ENCODE data around the gene RIN3. TPM values are rescaled to one million over a fixed set of nuclear protein-coding genes. Genes with fewer than 3 reads are reported as not detected.
A peak's percentile ranks its signal among the peaks of the same experiment; 100 is the strongest.

The RIN3 gene
- total and polyA plus RNA-seq, 8 donors: 13.8 to 54.8 (median 18.0) TPM

- ATAC-seq: no peak
- TF ChIP-seq CTCF (IDR thresholded peaks at IDR 0.05): no peak
- intact Hi-C loops (cut with DNase I): no loop called here
- Histone ChIP-seq H3K27ac (no peak overlapping the region), H3K36me3 (peaks cover 0 to 20% of the 10 kb centered on the region in 2 donors), H3K27me3 (no peaks in the 10 kb centered on the region), H3K4me1 (peaks cover 0 to 19% of the 10 kb centered on the region in 2 donors), H3K4me3 (no peak overlapping the region), H3K9me3 (peaks cover 0 to 28% of the 10 kb centered on the region in 2 donors)
- DNase-seq: no peak
Measured at GRCh38 chr14:92627707-92628215, 114.2 kb downstream of the RIN3 start.

GRCh38 chr14:92628636-92629035 lies 115.1 kb downstream of the RIN3 start:
- intact Hi-C loops (cut with DNase I): no loop called here
- Histone ChIP-seq H3K27me3 (no peaks in the 10 kb centered on the region), H3K4me1 (peaks cover 0 to 28% of the 10 kb centered on the region in 2 donors), H3K9me3 (peaks cover 0 to 22% of the 10 kb centered on the region in 2 donors), H3K27ac (no peak overlapping the region), H3K4me3 (no peak overlapping the region), H3K36me3 (peaks cover 0 to 20% of the 10 kb centered on the region in 2 donors)
- ATAC-seq (no peak), DNase-seq (no peak)
- no peak for TF ChIP-seq CTCF (IDR thresholded peaks at IDR 0.05)

DNA sequence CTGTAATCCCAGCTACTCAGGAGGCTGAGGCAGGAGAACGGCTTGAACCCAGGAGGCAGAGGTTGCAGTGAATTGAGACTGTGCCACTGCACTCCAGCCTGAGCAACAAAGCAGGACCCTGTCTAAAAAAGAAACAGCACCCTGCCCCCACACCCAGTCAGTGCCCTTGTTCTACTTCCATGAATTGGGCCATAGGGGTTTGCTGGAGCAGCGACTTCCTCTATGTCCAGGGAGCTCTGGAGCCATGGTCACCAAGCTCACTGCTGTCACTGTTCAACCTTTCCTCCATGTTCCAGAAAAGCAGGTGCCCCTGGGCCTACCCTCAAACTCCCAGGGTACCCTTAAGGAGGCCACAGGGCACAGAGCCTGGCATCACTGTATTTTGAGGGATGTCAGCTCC lies 116.8 kb downstream of the RIN3 start:
- H3K9me3 ChIP-seq: peaks cover 0 to 20% of the 10 kb centered on the region in 2 donors
- TF ChIP-seq CTCF (IDR thresholded peaks at IDR 0.05): no peak
- no peak overlapping the region for H3K27ac ChIP-seq
- H3K36me3 ChIP-seq: peaks cover 0 to 20% of the 10 kb centered on the region in 2 donors
- ATAC-seq (peak; percentile 27), DNase-seq (no peak)
- no peaks in the 10 kb centered on the region for H3K27me3 ChIP-seq
- H3K4me3 ChIP-seq: no peak overlapping the region
- intact Hi-C loops (cut with DNase I): no loop called here
- H3K4me1 ChIP-seq: peaks cover 0 to 42% of the 10 kb centered on the region in 2 donors

GRCh38 chr14:92631098-92631497 lies 117.5 kb downstream of the RIN3 start:
- DNase-seq (no peak), ATAC-seq (no peak)
- no peaks in the 10 kb centered on the region for H3K27me3 ChIP-seq
- TF ChIP-seq CTCF (IDR thresholded peaks at IDR 0.05): no peak
- peaks cover 0 to 20% of the 10 kb centered on the region in 2 donors for H3K9me3 ChIP-seq
- H3K36me3 ChIP-seq: peaks cover 0 to 20% of the 10 kb centered on the region in 2 donors
- peaks cover 0 to 42% of the 10 kb centered on the region in 2 donors for H3K4me1 ChIP-seq
- intact Hi-C loops (cut with DNase I): no loop called here
- no peak overlapping the region for H3K27ac ChIP-seq
- no peak overlapping the region for H3K4me3 ChIP-seq

GRCh38 chr14:92632546-92633273 lies 119.1 kb downstream of the RIN3 start:
- Histone ChIP-seq H3K36me3 (peaks cover 0 to 5% of the 10 kb centered on the region in 2 donors), H3K4me3 (no peak overlapping the region), H3K4me1 (peaks cover 0 to 42% of the 10 kb centered on the region in 2 donors), H3K27me3 (no peaks in the 10 kb centered on the region), H3K9me3 (peaks cover 0 to 6% of the 10 kb centered on the region in 2 donors), H3K27ac (peak overlapping the region in 1 of 2 donors; percentile 82)
- TF ChIP-seq CTCF (IDR thresholded peaks at IDR 0.05): no peak
- ATAC-seq: no peak
- intact Hi-C loops (cut with DNase I): no loop called here
- DNase-seq: no peak
